Urothelium cell line (cell line): ENCODE measurements around the gene DPH5.
"Not testable (repeated sequence)": the region's sequence is repeated elsewhere in the genome, so short reads cannot be mapped to it uniquely, and the experiment has no call there.

Experiments
- DNase-seq: peaks from one replicate; pipeline ENCODE4 v3.0.0; 2011; ENCODE audit warnings: low spot score, mixed read lengths
- FAIRE-seq: peaks from 2 replicates; lab custom pipeline; 2011; peaks lifted over from hg19 to GRCh38; lab: Jason Lieb, UNC

DPH5 gene

GRCh38 chr1:100995198-100995988 lies 30.2 kb downstream of the DPH5 start:
- no peak for DNase-seq
- no peak for FAIRE-seq

GRCh38 chr1:100989306-100990077 lies 36.1 kb downstream of the DPH5 start:
- FAIRE-seq (no peak), DNase-seq (peak; percentile 37)

- FAIRE-seq = no peak
Measured at GRCh38 chr1:100988121-100988520, 37.5 kb downstream of the DPH5 start.

GRCh38 chr1:100982793-100983192 lies 42.8 kb downstream of the DPH5 start:
- DNase-seq (no peak), FAIRE-seq (no peak)

More at GRCh38 chr1:100988121-100988520, 37.5 kb downstream of the DPH5 start:
- no peak for DNase-seq

- DNase-seq (no peak), FAIRE-seq (no peak)
Measured at GRCh38 chr1:100979631-100980030, 46.0 kb downstream of the DPH5 start.

- no peak for FAIRE-seq
- no peak for DNase-seq
Measured at GRCh38 chr1:100976936-100977335, 48.6 kb downstream of the DPH5 start.

- FAIRE-seq (no peak), DNase-seq (no peak)
Measured at GRCh38 chr1:100972185-100972584, 53.4 kb downstream of the DPH5 start.

GRCh38 chr1:100971021-100971420 lies 54.6 kb downstream of the DPH5 start:
- no peak for FAIRE-seq

GRCh38 chr1:100969327-100969726 lies 56.3 kb downstream of the DPH5 start:
- FAIRE-seq = no peak
- DNase-seq = no peak

More at GRCh38 chr1:100971021-100971420, 54.6 kb downstream of the DPH5 start:
- no peak for DNase-seq

GRCh38 chr1:100968621-100969020 lies 57.0 kb downstream of the DPH5 start:
- DNase-seq (no peak), FAIRE-seq (no peak)

- no peak for DNase-seq
- no peak for FAIRE-seq
Measured at GRCh38 chr1:100960098-100960497, 65.5 kb downstream of the DPH5 start.

- DNase-seq = no peak
- FAIRE-seq = no peak
Measured at GRCh38 chr1:100959502-100960060, 66.0 kb downstream of the DPH5 start.

- DNase-seq = no peak
- FAIRE-seq = no peak
Measured at GRCh38 chr1:100955322-100955721, 70.3 kb downstream of the DPH5 start.

GRCh38 chr1:100953960-100954730 lies 71.4 kb downstream of the DPH5 start:
- FAIRE-seq = no peak

GRCh38 chr1:100952970-100953369 lies 72.6 kb downstream of the DPH5 start:
- DNase-seq, FAIRE-seq: not testable (repeated sequence)

More at GRCh38 chr1:100953960-100954730, 71.4 kb downstream of the DPH5 start:
- no peak for DNase-seq

- no peak for DNase-seq
- FAIRE-seq = no peak
Measured at GRCh38 chr1:100952104-100952745, 73.4 kb downstream of the DPH5 start.

GRCh38 chr1:100950781-100951180 lies 74.8 kb downstream of the DPH5 start:
- DNase-seq = no peak

GRCh38 chr1:100950337-100950736 lies 75.2 kb downstream of the DPH5 start:
- FAIRE-seq = no peak
- no peak for DNase-seq

More at GRCh38 chr1:100950781-100951180, 74.8 kb downstream of the DPH5 start:
- FAIRE-seq = no peak

GRCh38 chr1:100949515-100950158 lies 75.9 kb downstream of the DPH5 start:
- not testable (repeated sequence) for DNase-seq

More at GRCh38 chr1:100949515-100950158, 75.9 kb downstream of the DPH5 start:
- FAIRE-seq = not testable (repeated sequence)
